ENCODE data around the gene PLA2G12A.

- TF ChIP-seq ZFP30 (CRISPR knock-in tag; IDR thresholded peaks at IDR 0.05) (no peak), BACH2 (CRISPR knock-in tag; IDR thresholded peaks at IDR 0.05; ENCODE audit: borderline replicate concordance) (no peak), CSRNP3 (CRISPR knock-in tag; IDR thresholded peaks at IDR 0.05) (no peak), ZFP3 (CRISPR knock-in tag; IDR thresholded peaks at IDR 0.05) (no peak), CREB5 (CRISPR knock-in tag; IDR thresholded peaks at IDR 0.05; ENCODE audit: low read depth) (no peak)
These were observed 53.0 kb downstream of the PLA2G12A start for GRCh38 chr4:109676886-109677285.

Data from SK-N-SH treated with all-trans-retinoic acid at 6 μM for 48 hours (cell line).